Peyer's patch (tissue), 4 donors: ENCODE data around the gene PRSS36. TPM values are rescaled to one million over a fixed set of nuclear protein-coding genes. Genes with fewer than 3 reads are reported as not detected.

Experiments
- DNase-seq, 3 donors: peaks; one replicate each; pipeline ENCODE4 v3.0.0-alpha.2; 2017 to 2019
- H3K27ac ChIP-seq, 4 donors: fragments of 200-600 bp; sonication (generic); one replicate each; pipeline ENCODE4 v1.5.1; 2016 to 2019
- H3K27me3 ChIP-seq, 2 donors: fragments of 200-600 bp; sonication (generic); one replicate each; pipeline ENCODE4 v1.5.1; 2019
- H3K36me3 ChIP-seq, 3 donors: fragments of 200-600 bp; sonication (generic); one replicate each; pipeline ENCODE4 v1.5.1; 2016 to 2019
- H3K4me1 ChIP-seq, 4 donors: fragments of 200-600 bp; sonication (generic); one replicate each; pipeline ENCODE4 v1.5.1; 2016 to 2019
- H3K4me3 ChIP-seq, 4 donors: fragments of 200-600 bp; sonication (generic); 1 replicate in 3 of 4; 2 replicates in 1 of 4; pipeline ENCODE4 v1.5.1; 2016 to 2019; ENCODE audit warnings: mild to moderate bottlenecking in 1 of 4
- H3K9me3 ChIP-seq, 4 donors: fragments of 200-600 bp; sonication (generic); one replicate each; pipeline ENCODE4 v1.5.1; 2016 to 2019; ENCODE audit warnings: mild to moderate bottlenecking in 1 of 4
- CTCF ChIP-seq, 6 experiments: fragments of 450-650 bp in 4 of 6; fragments of 200-600 bp in 2 of 6; sonication (generic) in 1 of 6; IDR thresholded peaks; one replicate each; pipeline ENCODE4 v1.5.1; 2017 to 2019; ENCODE audit warnings: antibody characterized with exemption in 6 of 6, mild to moderate bottlenecking in 3 of 6, moderate library complexity in 1 of 6
- POLR2A ChIP-seq, 2 donors: fragments of 450-650 bp; IDR thresholded peaks; one replicate each; pipeline ENCODE4 v1.5.1; 2017; ENCODE audit warnings: antibody characterized with exemption in 2 of 2, mild to moderate bottlenecking in 2 of 2, moderate library complexity in 2 of 2
- total RNA-seq, 4 donors: library from RNA; depleted of rRNA; stranded (reverse); fragments of >200 nt; gene quantifications; one replicate each; pipeline ENCODE4 v1.1.0, GENCODE V29; 2016

PRSS36 gene
- total RNA-seq, 4 donors from 2014 or later: 26.1 to 31.3 (median 28.2) TPM; not detected in 1

GRCh38 chr16:31112711-31113110 lies 37.2 kb downstream of the PRSS36 start:
- DNase-seq: no peak
- Histone ChIP-seq H3K27ac (peak overlapping the region in 2 of 4 donors; percentile 51 to 93), H3K4me1 (peaks cover 0 to 41% (median 8%) of the 10 kb centered on the region in 4 donors), H3K36me3 (peaks cover 0 to 38% (median 0%) of the 10 kb centered on the region in 3 donors), H3K4me3 (no peak overlapping the region), H3K9me3 (no peaks in the 10 kb centered on the region), H3K27me3 (no peaks in the 10 kb centered on the region)
- TF ChIP-seq POLR2A (IDR thresholded peaks at IDR 0.05): no peak
- no peak for TF ChIP-seq CTCF (IDR thresholded peaks at IDR 0.05)

- no peak overlapping the region for H3K4me3 ChIP-seq
- peak in 1 of 3 donors; percentile 44 for DNase-seq
- no peak overlapping the region for H3K27ac ChIP-seq
- TF ChIP-seq POLR2A (IDR thresholded peaks at IDR 0.05) (no peak), CTCF (IDR thresholded peaks at IDR 0.05) (no peak)
- no peaks in the 10 kb centered on the region for H3K9me3 ChIP-seq
- H3K4me1 ChIP-seq: peaks cover 0 to 41% (median 9%) of the 10 kb centered on the region in 4 donors
- peaks cover 0 to 38% (median 0%) of the 10 kb centered on the region in 3 donors for H3K36me3 ChIP-seq
- H3K27me3 ChIP-seq: no peaks in the 10 kb centered on the region
These were observed 37.9 kb downstream of the PRSS36 start for GRCh38 chr16:31111881-31112466.

DNA sequence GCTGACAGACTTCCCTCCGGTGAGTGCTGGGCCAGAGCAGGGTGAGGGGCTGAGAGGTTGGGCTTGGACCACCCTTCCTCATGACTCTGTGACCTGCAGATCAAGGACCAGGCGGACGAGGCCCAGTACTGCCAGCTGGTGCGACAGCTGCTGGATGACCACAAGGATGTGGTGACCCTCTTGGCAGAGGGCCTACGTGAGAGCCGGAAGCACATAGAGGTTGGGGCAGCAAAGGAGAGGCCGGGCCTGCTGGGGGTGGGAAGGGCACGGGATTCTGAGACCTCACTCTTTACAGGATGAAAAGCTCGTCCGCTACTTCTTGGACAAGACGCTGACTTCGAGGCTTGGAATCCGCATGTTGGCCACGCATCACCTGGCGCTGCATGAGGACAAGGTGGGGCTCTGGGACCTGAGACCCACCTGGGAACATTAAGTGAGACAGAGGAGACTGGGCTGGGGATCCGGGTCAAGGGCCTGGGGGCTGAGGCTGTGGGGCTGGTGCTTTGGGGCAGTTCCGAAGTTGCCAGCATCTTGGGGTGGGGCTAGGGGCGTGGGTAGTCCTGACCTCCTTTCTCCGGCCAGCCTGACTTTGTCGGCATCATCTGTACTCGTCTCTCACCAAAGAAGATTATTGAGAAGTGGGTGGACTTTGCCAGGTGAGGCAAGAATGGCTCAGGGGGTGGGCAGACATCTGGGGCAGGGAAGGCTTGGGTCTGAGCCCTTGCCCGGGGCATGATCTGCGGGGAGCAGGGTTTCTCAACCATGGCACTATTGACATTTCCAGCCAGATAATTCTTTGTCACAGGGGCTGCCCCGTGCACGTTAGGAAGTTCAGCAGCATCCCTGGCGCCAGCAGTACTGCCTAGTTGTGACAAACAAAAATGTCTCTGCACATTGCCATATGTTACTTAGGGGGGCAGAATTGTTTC lies 39.5 kb downstream of the PRSS36 start:
- H3K36me3 ChIP-seq: peaks cover 0 to 38% (median 0%) of the 10 kb centered on the region in 3 donors
- H3K4me1 ChIP-seq: peaks cover 0 to 42% (median 11%) of the 10 kb centered on the region in 4 donors
- no peak for DNase-seq
- H3K27me3 ChIP-seq: no peaks in the 10 kb centered on the region
- H3K27ac ChIP-seq: no peak overlapping the region
- no peaks in the 10 kb centered on the region for H3K9me3 ChIP-seq
- TF ChIP-seq CTCF (IDR thresholded peaks at IDR 0.05): no peak
- TF ChIP-seq POLR2A (IDR thresholded peaks at IDR 0.05): no peak
- H3K4me3 ChIP-seq: no peak overlapping the region

DNA sequence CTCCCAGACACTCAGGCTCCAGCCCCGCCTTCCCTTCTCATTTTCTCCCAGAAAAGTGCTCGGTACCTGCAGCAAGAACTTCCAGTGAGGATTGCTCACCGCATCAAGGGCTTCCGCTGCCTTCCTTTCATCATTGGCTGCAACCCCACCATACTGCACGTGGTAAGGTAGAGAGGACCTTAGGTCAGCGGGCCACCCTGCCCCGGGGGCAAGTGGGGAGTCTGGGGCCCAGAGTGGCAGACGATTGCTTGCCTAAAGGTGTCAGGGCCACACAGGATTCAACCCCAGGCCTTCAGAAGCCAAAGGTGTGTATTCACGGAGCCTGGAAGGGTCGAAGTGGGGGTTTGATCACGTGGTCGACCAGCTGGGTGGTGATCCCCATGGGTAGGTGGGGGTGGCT lies 40.2 kb downstream of the PRSS36 start:
- H3K27me3 ChIP-seq: no peaks in the 10 kb centered on the region
- TF ChIP-seq POLR2A (IDR thresholded peaks at IDR 0.05): no peak
- TF ChIP-seq CTCF (IDR thresholded peaks at IDR 0.05): no peak
- no peaks in the 10 kb centered on the region for H3K9me3 ChIP-seq
- H3K4me1 ChIP-seq: peaks cover 0 to 37% (median 11%) of the 10 kb centered on the region in 4 donors
- H3K4me3 ChIP-seq: no peak overlapping the region
- peaks cover 0 to 38% (median 0%) of the 10 kb centered on the region in 3 donors for H3K36me3 ChIP-seq
- no peak for DNase-seq
- no peak overlapping the region for H3K27ac ChIP-seq

DNA sequence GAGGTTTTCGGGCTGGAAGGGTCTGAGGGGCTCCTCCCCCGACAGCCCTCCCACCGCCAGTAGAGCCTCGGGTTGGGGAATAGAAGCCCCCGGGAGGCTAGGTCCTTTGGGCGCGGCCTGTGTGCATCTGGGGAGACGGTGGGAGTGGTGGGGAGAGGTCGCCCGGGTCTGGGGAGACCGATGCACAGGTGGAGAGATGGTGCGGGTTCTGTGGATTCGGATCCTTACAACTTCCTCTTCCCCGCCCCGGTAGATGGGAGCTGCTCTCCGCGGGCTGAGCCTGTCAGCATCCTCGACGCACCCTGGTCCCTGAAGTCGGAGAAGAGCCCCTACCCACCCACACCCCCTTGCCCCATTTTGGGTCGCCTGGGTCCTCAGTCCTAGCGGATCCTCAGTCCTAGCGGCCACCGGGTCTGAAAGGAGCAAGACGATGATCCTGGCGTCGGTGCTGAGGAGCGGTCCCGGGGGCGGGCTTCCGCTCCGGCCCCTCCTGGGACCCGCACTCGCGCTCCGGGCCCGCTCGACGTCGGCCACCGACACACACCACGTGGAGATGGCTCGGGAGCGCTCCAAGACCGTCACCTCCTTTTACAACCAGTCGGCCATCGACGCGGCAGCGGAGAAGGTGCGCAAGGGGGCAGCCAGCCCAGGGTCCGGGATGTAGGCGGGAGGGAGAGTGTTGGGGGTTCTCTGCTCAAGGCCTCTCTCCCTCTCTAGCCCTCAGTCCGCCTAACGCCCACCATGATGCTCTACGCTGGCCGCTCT lies 40.9 kb downstream of the PRSS36 start:
- peak overlapping the region; percentile 66 to 98 (median 84) for H3K4me3 ChIP-seq
- TF ChIP-seq POLR2A (IDR thresholded peaks at IDR 0.05) (no peak), CTCF (IDR thresholded peaks at IDR 0.05) (no peak)
- H3K9me3 ChIP-seq: no peaks in the 10 kb centered on the region
- H3K27ac ChIP-seq: peak overlapping the region; percentile 77 to 84 (median 82)
- H3K4me1 ChIP-seq: peaks cover 0 to 31% (median 11%) of the 10 kb centered on the region in 4 donors
- no peaks in the 10 kb centered on the region for H3K27me3 ChIP-seq
- peaks cover 0 to 38% (median 0%) of the 10 kb centered on the region in 3 donors for H3K36me3 ChIP-seq
- no peak for DNase-seq
